ENCODE data around the gene HOXA5.

HOXA5 gene

GRCh38 chr7:27168265-27168947 lies 24.9 kb upstream of the HOXA5 start:
- TF ChIP-seq EZH2phosphoT487 (IDR thresholded peaks at IDR 0.05; ENCODE audit: low read length) = no peak
- no peak for TF ChIP-seq EZH2 (optimal IDR thresholded peaks at IDR 0.05; ENCODE audit: low read depth, low read length)
- no peak for TF ChIP-seq CTCF (IDR thresholded peaks at IDR 0.05; ENCODE audit: low read length)

GRCh38 chr7:27167916-27168264 lies 24.4 kb upstream of the HOXA5 start:
- H3K9me3 ChIP-seq (replicated peaks; ENCODE audit: insufficient read depth, low read length) = no peaks in the 10 kb centered on the region
- no peak for DNase-seq
- no peak overlapping the region for H3K4me3 ChIP-seq (ENCODE audit: low read length)
- H4K20me1 ChIP-seq (ENCODE audit: insufficient read depth, low read length) = no peaks in the 10 kb centered on the region
- no peak overlapping the region for H3K9ac ChIP-seq (ENCODE audit: low read length)
- peaks cover 9% of the 10 kb centered on the region for H3K4me1 ChIP-seq (ENCODE audit: low read length)
- no peaks in the 10 kb centered on the region for H3K36me3 ChIP-seq (replicated peaks; ENCODE audit: insufficient read depth, low read length)
- no peak overlapping the region for H3K4me2 ChIP-seq (ENCODE audit: low read depth, low read length)
- no peak for TF ChIP-seq EZH2phosphoT487 (IDR thresholded peaks at IDR 0.05; ENCODE audit: low read length)
- TF ChIP-seq EZH2 (optimal IDR thresholded peaks at IDR 0.05; ENCODE audit: low read depth, low read length) = no peak
- TF ChIP-seq CTCF (IDR thresholded peaks at IDR 0.05; ENCODE audit: low read length) = no peak
- H3K9me2 ChIP-seq (replicated peaks; ENCODE audit: insufficient read depth, low read length) = no peaks in the 10 kb centered on the region
- H3K27ac ChIP-seq (ENCODE audit: low read length) = no peak overlapping the region
- H2AFZ ChIP-seq (ENCODE audit: low read length) = no peak overlapping the region
- no peaks in the 10 kb centered on the region for H3K79me2 ChIP-seq (ENCODE audit: low read length)
- peaks cover 12% of the 10 kb centered on the region for H3F3A ChIP-seq (ENCODE audit: insufficient read depth, low read length)
- H3K27me3 ChIP-seq (replicated peaks; ENCODE audit: insufficient read depth, low read length) = peaks cover 97% of the 10 kb centered on the region

More at GRCh38 chr7:27168265-27168947, 24.9 kb upstream of the HOXA5 start:
- Histone ChIP-seq H2AFZ (ENCODE audit: low read length) (no peak overlapping the region), H3F3A (ENCODE audit: insufficient read depth, low read length) (peaks cover 12% of the 10 kb centered on the region), H3K4me3 (ENCODE audit: low read length) (no peak overlapping the region), H3K4me2 (ENCODE audit: low read depth, low read length) (no peak overlapping the region), H4K20me1 (ENCODE audit: insufficient read depth, low read length) (no peaks in the 10 kb centered on the region), H3K9ac (ENCODE audit: low read length) (no peak overlapping the region), H3K27me3 (replicated peaks; ENCODE audit: insufficient read depth, low read length) (peaks cover 97% of the 10 kb centered on the region), H3K9me3 (replicated peaks; ENCODE audit: insufficient read depth, low read length) (no peaks in the 10 kb centered on the region), H3K79me2 (ENCODE audit: low read length) (no peaks in the 10 kb centered on the region), H3K9me2 (replicated peaks; ENCODE audit: insufficient read depth, low read length) (no peaks in the 10 kb centered on the region), H3K4me1 (ENCODE audit: low read length) (peaks cover 9% of the 10 kb centered on the region), H3K36me3 (replicated peaks; ENCODE audit: insufficient read depth, low read length) (no peaks in the 10 kb centered on the region), H3K27ac (ENCODE audit: low read length) (no peak overlapping the region)
- no peak for DNase-seq

GRCh38 chr7:27166531-27167505 lies 23.3 kb upstream of the HOXA5 start:
- TF ChIP-seq EZH2 (optimal IDR thresholded peaks at IDR 0.05; ENCODE audit: low read depth, low read length) (no peak), CTCF (IDR thresholded peaks at IDR 0.05; ENCODE audit: low read length) (no peak), EZH2phosphoT487 (IDR thresholded peaks at IDR 0.05; ENCODE audit: low read length) (no peak)
- no peak overlapping the region for H3K27ac ChIP-seq (ENCODE audit: low read length)
- peaks cover 5% of the 10 kb centered on the region; the same call in 1 of the 2 replicates for H3F3A ChIP-seq (ENCODE audit: insufficient read depth, low read length)
- H3K9me3 ChIP-seq (replicated peaks; ENCODE audit: insufficient read depth, low read length) = no peaks in the 10 kb centered on the region
- no peaks in the 10 kb centered on the region for H3K79me2 ChIP-seq (ENCODE audit: low read length)
- H3K9me2 ChIP-seq (replicated peaks; ENCODE audit: insufficient read depth, low read length) = no peaks in the 10 kb centered on the region
- H3K27me3 ChIP-seq (replicated peaks; ENCODE audit: insufficient read depth, low read length) = peaks cover 97% of the 10 kb centered on the region
- no peaks in the 10 kb centered on the region for H3K4me1 ChIP-seq (ENCODE audit: low read length)
- no peak overlapping the region for H3K4me2 ChIP-seq (ENCODE audit: low read depth, low read length)
- H3K4me3 ChIP-seq (ENCODE audit: low read length) = no peak overlapping the region
- H2AFZ ChIP-seq (ENCODE audit: low read length) = no peak overlapping the region
- DNase-seq = no peak
- no peak overlapping the region for H3K9ac ChIP-seq (ENCODE audit: low read length)
- H4K20me1 ChIP-seq (ENCODE audit: insufficient read depth, low read length) = no peaks in the 10 kb centered on the region
- no peaks in the 10 kb centered on the region for H3K36me3 ChIP-seq (replicated peaks; ENCODE audit: insufficient read depth, low read length)

Data from MM.1S (cell line).